ENCODE results near the gene PPP1R13L. TPM values are rescaled to one million over a fixed set of nuclear protein-coding genes. Genes with fewer than 3 reads are reported as not detected.

The PPP1R13L gene
- total and polyA plus RNA-seq, 8 donors: 22.8 to 54.4 (median 30.7) TPM

DNA sequence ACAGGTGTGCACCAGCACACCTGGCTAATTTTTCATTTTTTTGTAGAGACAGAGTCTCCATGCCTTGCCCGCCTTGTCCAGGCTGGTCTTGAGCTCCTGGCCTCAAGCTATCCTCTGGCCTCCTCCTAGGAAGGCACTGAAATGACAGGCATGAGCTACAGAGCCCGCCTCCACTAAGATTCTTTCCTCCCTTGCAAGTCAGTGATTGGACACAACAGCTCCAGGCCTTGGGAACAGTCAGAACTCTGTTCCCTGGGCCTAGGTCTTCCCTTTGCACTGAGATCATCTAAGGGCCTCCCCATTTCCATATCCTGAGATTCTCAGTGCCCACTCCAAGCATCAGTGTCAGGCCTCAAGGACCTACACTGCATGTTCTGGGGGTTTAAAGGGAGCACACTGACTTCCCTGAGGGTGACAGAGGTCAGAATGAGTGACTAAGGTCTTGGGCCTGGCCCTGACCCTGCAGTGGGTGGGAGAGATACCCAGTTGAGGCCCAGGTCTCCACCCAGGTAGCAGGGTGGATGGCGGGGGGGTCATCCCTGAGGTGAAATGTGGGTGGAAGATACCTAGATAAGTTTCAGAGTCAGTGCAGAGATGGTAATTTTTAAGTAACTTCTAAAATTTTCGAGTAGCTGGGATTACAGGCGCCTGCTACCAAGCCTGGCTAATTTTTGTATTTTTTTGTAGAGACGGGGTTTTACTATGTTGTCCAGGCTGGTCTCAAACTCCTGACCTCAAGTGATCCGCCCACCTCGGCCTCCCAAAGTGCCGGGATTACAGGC is 36.2 kb upstream of the PPP1R13L start:
- peaks cover 11 to 15% (median 11%) of the 10 kb centered on the region in 3 donors for H3K4me1 ChIP-seq
- FAIRE-seq (no peak), DNase-seq (no peak), ATAC-seq (no peak)
- intact Hi-C loops (cut with DNase I): no loop called here
- H3K9me3 ChIP-seq: no peaks in the 10 kb centered on the region
- no peak for TF ChIP-seq CTCF (IDR thresholded peaks at IDR 0.05)
- no peaks in the 10 kb centered on the region for H3K36me3 ChIP-seq
- H3K4me3 ChIP-seq: no peak overlapping the region
- H3K27ac ChIP-seq: no peak overlapping the region
- H3K27me3 ChIP-seq: no peaks in the 10 kb centered on the region
- 86 to 91% methylated on average over 9 of the region's 9 CpGs for WGBS, 2 donors

GRCh38 chr19:45440259-45440638 is 35.4 kb upstream of the PPP1R13L start:
- 63 to 67% methylated on average over 9 of the region's 9 CpGs for WGBS, 2 donors
- H3K4me1 ChIP-seq: peaks cover 11 to 15% (median 11%) of the 10 kb centered on the region in 3 donors
- no peak for TF ChIP-seq CTCF (IDR thresholded peaks at IDR 0.05)
- intact Hi-C loops (cut with DNase I): no loop called here
- H3K9me3 ChIP-seq: no peaks in the 10 kb centered on the region
- H3K27me3 ChIP-seq: no peaks in the 10 kb centered on the region
- H3K4me3 ChIP-seq: peak overlapping the region in 2 of 4 donors; percentile 63 to 66
- H3K27ac ChIP-seq: peak overlapping the region; percentile 72 to 93 (median 85)
- DNase-seq (no peak), ATAC-seq (no peak), FAIRE-seq (no peak)
- H3K36me3 ChIP-seq: no peaks in the 10 kb centered on the region

- ATAC-seq (peak; percentile 47 to 70 (median 66)), DNase-seq (peak; percentile 68 to 94 (median 82)), FAIRE-seq (no peak)
- no peaks in the 10 kb centered on the region for H3K9me3 ChIP-seq
- H3K4me1 ChIP-seq: peaks cover 9 to 12% (median 10%) of the 10 kb centered on the region in 3 donors
- peak overlapping the region; percentile 48 to 70 (median 64) for H3K4me3 ChIP-seq
- 1% methylated on average over 63 to 78 of the region's 78 CpGs for WGBS, 2 donors
- H3K27me3 ChIP-seq: no peaks in the 10 kb centered on the region
- no peaks in the 10 kb centered on the region for H3K36me3 ChIP-seq
- intact Hi-C loops (cut with DNase I): loop anchor here (2.0 to 5.0 kb wide), 3 partner anchors 33 to 43 kb away; no protein-coding TSS in a partner anchor
- peak overlapping the region; percentile 72 to 93 (median 85) for H3K27ac ChIP-seq
- peak; percentile 97 to 99 (median 99) for TF ChIP-seq CTCF (IDR thresholded peaks at IDR 0.05)
Measured at GRCh38 chr19:45439569-45440258, 34.8 kb upstream of the PPP1R13L start.

DNA sequence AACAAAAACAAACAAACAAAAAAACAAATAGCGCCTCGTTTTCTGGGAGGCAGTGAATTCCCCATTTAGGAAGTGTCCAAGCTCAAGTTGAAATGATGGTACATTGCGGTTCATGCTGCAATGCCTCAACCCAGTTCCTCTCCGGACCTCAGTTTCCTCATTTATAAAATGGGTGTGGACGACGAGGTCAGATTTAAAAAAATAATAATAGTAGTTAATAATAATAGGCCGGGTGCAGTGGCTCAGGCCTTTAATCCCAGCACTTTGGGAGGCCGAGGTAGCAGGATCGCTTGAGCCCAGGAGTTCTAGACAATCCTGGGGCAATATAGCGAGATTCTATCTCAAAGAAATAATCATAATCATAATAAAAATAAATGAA is 34.3 kb upstream of the PPP1R13L start:
- FAIRE-seq (no peak), DNase-seq (no peak), ATAC-seq (no peak)
- Histone ChIP-seq H3K27ac (peak overlapping the region; percentile 72 to 93 (median 85)), H3K36me3 (no peaks in the 10 kb centered on the region), H3K9me3 (no peaks in the 10 kb centered on the region), H3K27me3 (no peaks in the 10 kb centered on the region), H3K4me1 (peaks cover 5 to 8% (median 6%) of the 10 kb centered on the region in 3 donors), H3K4me3 (peak overlapping the region; percentile 48 to 70 (median 64))
- intact Hi-C loops (cut with DNase I): loop anchor here (2.0 to 5.0 kb wide), 3 partner anchors 33 to 43 kb away; no protein-coding TSS in a partner anchor
- 25 to 27% methylated on average over 10 of the region's 10 CpGs for WGBS, 2 donors
- no peak for TF ChIP-seq CTCF (IDR thresholded peaks at IDR 0.05)
